ENCODE data around the gene EMC6. TPM values are rescaled to one million over a fixed set of nuclear protein-coding genes. Genes with fewer than 3 reads are reported as not detected.
A peak's percentile ranks its signal among the peaks of the same experiment; 100 is the strongest.
"Not testable (repeated sequence)": the region's sequence is repeated elsewhere in the genome, so short reads cannot be mapped to it uniquely, and the experiment has no call there.

The EMC6 gene
- total RNA-seq, 2 experiments from 2014 or later = 34.8 to 37.3 TPM

GRCh38 chr17:3705718-3705984 is 37.0 kb downstream of the EMC6 start:
- H3K27me3 Mint-ChIP-seq, DNase-seq, H3K27ac Mint-ChIP-seq, H3K4me3 Mint-ChIP-seq, H3K9me3 Mint-ChIP-seq, POLR2A ChIA-PET: not testable (repeated sequence)
- Mint-ChIP-seq H3K36me3 (ENCODE audit: low read depth) (peaks cover 31% of the 10 kb centered on the region), H3K4me1 (peaks cover 36% of the 10 kb centered on the region)
- CTCF ChIA-PET = interaction anchor here (1.3 to 3.4 kb wide), 2 partner anchors 11 to 17 kb away, joined by 4 to 9 read pairs; partner anchors contain the start of gene HASPIN

GRCh38 chr17:3708366-3708765 is 39.8 kb downstream of the EMC6 start:
- Mint-ChIP-seq H3K36me3 (ENCODE audit: low read depth) (peaks cover 30% of the 10 kb centered on the region), H3K4me1 (peaks cover 53% of the 10 kb centered on the region), H3K27ac (peak overlapping the region; percentile 20), H3K9me3 (no peaks in the 10 kb centered on the region), H3K4me3 (no peak overlapping the region), H3K27me3 (no peaks in the 10 kb centered on the region)
- ChIA-PET POLR2A (no interaction called here), CTCF (interaction anchor here (1.0 to 3.4 kb wide), 5 partner anchors 13 to 138 kb away, joined by 3 to 9 read pairs (median 4); partner anchors contain the start of genes HASPIN, NCBP3 and P2RX5)
- DNase-seq = no peak

DNA sequence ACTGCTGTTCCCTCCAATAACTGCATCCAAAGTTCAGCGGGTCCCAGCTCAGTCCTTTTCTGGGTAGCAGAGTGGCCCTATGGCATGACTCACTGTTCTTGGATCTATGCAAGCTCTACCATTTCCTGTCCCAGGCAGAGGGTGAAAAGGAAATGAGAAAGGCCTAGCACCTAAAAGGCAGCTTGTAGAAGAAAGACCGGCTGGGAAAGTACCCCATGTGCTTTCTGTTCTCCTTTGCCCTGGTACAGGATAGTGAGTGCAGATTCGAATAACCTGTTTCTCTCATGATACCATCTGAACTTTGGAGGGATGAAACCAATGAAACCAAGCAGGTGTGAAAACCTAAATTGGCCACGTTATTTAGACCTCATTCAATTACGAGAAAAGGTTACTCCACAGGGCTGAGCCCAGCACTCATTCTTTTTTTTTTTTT is 42.4 kb downstream of the EMC6 start:
- Mint-ChIP-seq H3K27me3 (no peaks in the 10 kb centered on the region), H3K4me3 (peak overlapping the region; percentile 66), H3K4me1 (peaks cover 65% of the 10 kb centered on the region), H3K27ac (peak overlapping the region; percentile 95), H3K9me3 (no peaks in the 10 kb centered on the region), H3K36me3 (ENCODE audit: low read depth) (peaks cover 37% of the 10 kb centered on the region)
- ChIA-PET CTCF (interaction anchor here (1.1 to 2.1 kb wide), 5 partner anchors 9 to 28 kb away, joined by 4 to 16 read pairs (median 5); partner anchors contain the start of gene HASPIN), POLR2A (interaction anchor here (0.6 to 1.2 kb wide), 4 partner anchors 9 to 15 kb away, joined by 3 to 5 read pairs (median 4); partner anchors contain the start of genes HASPIN and P2RX5)
- DNase-seq = peak; percentile 88

DNA sequence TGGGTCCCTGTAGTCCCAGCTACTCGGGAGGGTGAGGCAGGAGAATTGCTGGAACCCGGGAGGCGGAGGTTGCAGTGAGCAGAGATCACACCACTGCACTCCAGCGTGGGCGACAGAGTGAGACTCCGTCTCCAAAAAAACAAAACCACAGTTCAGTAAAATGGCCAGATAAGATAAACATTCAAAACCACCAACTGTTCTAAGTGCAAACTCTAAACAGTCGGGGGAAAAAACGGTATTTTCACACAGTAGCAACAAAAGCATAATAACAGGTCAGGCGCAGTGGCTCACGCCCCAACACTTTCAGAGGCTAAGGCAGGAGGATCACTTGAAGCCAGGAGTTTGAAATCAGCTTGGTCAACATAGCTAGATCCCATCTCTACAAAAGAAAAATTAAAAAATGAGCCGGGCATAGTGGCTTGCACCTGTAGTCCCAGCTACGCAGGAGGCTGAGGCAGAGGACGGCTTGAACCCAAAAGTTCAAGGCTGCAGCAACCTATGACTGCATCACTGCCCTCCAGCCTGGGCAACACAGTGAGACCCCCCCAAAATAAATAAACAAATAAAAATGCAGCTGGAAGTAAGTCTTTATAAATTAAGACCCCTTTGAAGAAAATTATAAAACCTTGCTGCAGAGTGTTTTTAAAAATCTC is 44.3 kb downstream of the EMC6 start:
- ChIA-PET CTCF (interaction anchor here (1.2 to 2.2 kb wide), 3 partner anchors 10 to 25 kb away, joined by 3 to 7 read pairs (median 5); partner anchors contain the start of gene HASPIN), POLR2A (no interaction called here)
- H3K27ac Mint-ChIP-seq = peak overlapping the region; percentile 90
- peaks cover 55% of the 10 kb centered on the region for H3K36me3 Mint-ChIP-seq (ENCODE audit: low read depth)
- DNase-seq = no peak
- H3K4me1 Mint-ChIP-seq = peaks cover 73% of the 10 kb centered on the region
- H3K27me3 Mint-ChIP-seq = no peaks in the 10 kb centered on the region
- no peaks in the 10 kb centered on the region for H3K9me3 Mint-ChIP-seq
- peak overlapping the region; percentile 43 for H3K4me3 Mint-ChIP-seq

GRCh38 chr17:3715296-3715695 is 46.7 kb downstream of the EMC6 start:
- Mint-ChIP-seq H3K4me3 (no peak overlapping the region), H3K4me1 (peaks cover 72% of the 10 kb centered on the region), H3K27me3 (no peaks in the 10 kb centered on the region), H3K9me3 (no peaks in the 10 kb centered on the region), H3K27ac (no peak overlapping the region), H3K36me3 (ENCODE audit: low read depth) (peaks cover 68% of the 10 kb centered on the region)
- DNase-seq = no peak
- ChIA-PET CTCF (interaction anchor here (1.0 to 3.6 kb wide), 3 partner anchors 8 to 131 kb away, joined by 4 to 13 read pairs (median 4); partner anchors contain the start of genes HASPIN and NCBP3), POLR2A (no interaction called here)

- Mint-ChIP-seq H3K27me3 (no peaks in the 10 kb centered on the region), H3K4me1 (peaks cover 68% of the 10 kb centered on the region), H3K4me3 (no peak overlapping the region), H3K36me3 (ENCODE audit: low read depth) (peaks cover 69% of the 10 kb centered on the region), H3K27ac (no peak overlapping the region), H3K9me3 (no peaks in the 10 kb centered on the region)
- ChIA-PET CTCF (interaction anchor here (1.3 to 3.6 kb wide), 3 partner anchors 11 to 127 kb away, joined by 3 to 13 read pairs (median 5); partner anchors contain the start of gene NCBP3), POLR2A (no interaction called here)
- no peak for DNase-seq
Measured at GRCh38 chr17:3718201-3718600, 49.6 kb downstream of the EMC6 start.

DNA sequence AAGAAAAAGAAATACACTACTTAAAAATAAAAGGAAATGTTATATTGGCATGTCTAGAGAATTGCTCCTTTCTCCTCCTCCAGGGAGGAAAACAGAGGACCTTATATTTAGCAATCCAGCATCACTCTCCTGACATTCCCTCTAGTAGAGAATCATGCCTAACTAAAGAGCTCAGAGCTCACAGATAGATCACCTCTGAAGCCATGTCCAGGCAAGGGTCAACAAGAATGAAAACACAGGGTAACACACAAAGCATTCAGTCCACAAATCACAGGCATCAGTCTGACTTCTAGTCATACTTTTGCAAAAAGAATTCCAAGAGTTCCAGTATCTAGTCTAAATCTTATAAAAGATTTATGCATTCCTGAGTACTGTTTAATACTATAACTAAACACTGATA is 50.7 kb downstream of the EMC6 start:
- ChIA-PET POLR2A (interaction anchor here (1.2 kb wide), 1 partner anchor 8 kb away, joined by 4 read pairs; no protein-coding TSS in a partner anchor), CTCF (interaction anchor here (1.7 kb wide), 1 partner anchor 8 kb away, joined by 4 read pairs; no protein-coding TSS in a partner anchor)
- Mint-ChIP-seq H3K27ac (peak overlapping the region; percentile 34), H3K27me3 (no peaks in the 10 kb centered on the region), H3K36me3 (ENCODE audit: low read depth) (peaks cover 66% of the 10 kb centered on the region), H3K4me3 (no peak overlapping the region), H3K4me1 (peaks cover 65% of the 10 kb centered on the region), H3K9me3 (no peaks in the 10 kb centered on the region)
- DNase-seq = no peak

Other genes starting within 250 kb of the EMC6 start
- gene OR1E2, start 235.0 kb upstream of the EMC6 start, total RNA-seq = not detected
- under 1 TPM; 0.81 to 0.89 TPM for gene SPATA22, start 197.0 kb upstream of the EMC6 start, total RNA-seq
- gene ASPA, start 192.8 kb upstream of the EMC6 start, total RNA-seq = not detected
- gene TRPV3, start 111.0 kb upstream of the EMC6 start, total RNA-seq = under 1 TPM; 0.10 to 0.27 TPM
- 1 to 10 TPM; 3.1 to 4.3 TPM for gene TRPV1, start 59.4 kb upstream of the EMC6 start, total RNA-seq
- 10 to 100 TPM; 11.5 to 12.3 TPM for gene SHPK, start 32.6 kb upstream of the EMC6 start, total RNA-seq
- gene CTNS, start 32.1 kb upstream of the EMC6 start, total RNA-seq = 10 to 100 TPM; 10.3 TPM
- gene TAX1BP3, start 234 bp upstream of the EMC6 start, total RNA-seq = 10 to 100 TPM; 17.4 to 18.4 TPM
- 10 to 100 TPM; 33.6 to 39.4 TPM for gene P2RX5, start 27.3 kb downstream of the EMC6 start, total RNA-seq
- 10 to 100 TPM; 27.6 to 31.2 TPM for gene HASPIN, start 55.1 kb downstream of the EMC6 start, total RNA-seq
- gene ITGAE, start 132.4 kb downstream of the EMC6 start, total RNA-seq = 10 to 100 TPM; 18.3 to 20.9 TPM
- gene NCBP3, start 177.4 kb downstream of the EMC6 start, total RNA-seq = 10 to 100 TPM; 43.6 to 43.7 TPM
- gene CAMKK1, start 224.2 kb downstream of the EMC6 start, total RNA-seq = 1 to 10 TPM; 3.4 to 4.0 TPM
- gene P2RX1, start 247.7 kb downstream of the EMC6 start, total RNA-seq = under 1 TPM in 1 of 2 experiments, not detected in 1; 0.12 TPM

Measured in activated CD4-positive, alpha-beta T cell treated with anti-CD3 and anti-CD28 coated beads, Interleukin-2, amount 10 ng/mL, durations not matched to agents 7 days and 5 days (primary cell).